ENCODE results near the gene ZBTB33. TPM values are rescaled to one million over a fixed set of nuclear protein-coding genes. Genes with fewer than 3 reads are reported as not detected.

Gene ZBTB33
- total and polyA plus RNA-seq, 2 experiments from 2014 or later: 3.9 to 14.0 TPM

GRCh38 chrX:120269373-120270035 is 18.9 kb downstream of the ZBTB33 start (continued):
- TF ChIP-seq, protein P1, sequence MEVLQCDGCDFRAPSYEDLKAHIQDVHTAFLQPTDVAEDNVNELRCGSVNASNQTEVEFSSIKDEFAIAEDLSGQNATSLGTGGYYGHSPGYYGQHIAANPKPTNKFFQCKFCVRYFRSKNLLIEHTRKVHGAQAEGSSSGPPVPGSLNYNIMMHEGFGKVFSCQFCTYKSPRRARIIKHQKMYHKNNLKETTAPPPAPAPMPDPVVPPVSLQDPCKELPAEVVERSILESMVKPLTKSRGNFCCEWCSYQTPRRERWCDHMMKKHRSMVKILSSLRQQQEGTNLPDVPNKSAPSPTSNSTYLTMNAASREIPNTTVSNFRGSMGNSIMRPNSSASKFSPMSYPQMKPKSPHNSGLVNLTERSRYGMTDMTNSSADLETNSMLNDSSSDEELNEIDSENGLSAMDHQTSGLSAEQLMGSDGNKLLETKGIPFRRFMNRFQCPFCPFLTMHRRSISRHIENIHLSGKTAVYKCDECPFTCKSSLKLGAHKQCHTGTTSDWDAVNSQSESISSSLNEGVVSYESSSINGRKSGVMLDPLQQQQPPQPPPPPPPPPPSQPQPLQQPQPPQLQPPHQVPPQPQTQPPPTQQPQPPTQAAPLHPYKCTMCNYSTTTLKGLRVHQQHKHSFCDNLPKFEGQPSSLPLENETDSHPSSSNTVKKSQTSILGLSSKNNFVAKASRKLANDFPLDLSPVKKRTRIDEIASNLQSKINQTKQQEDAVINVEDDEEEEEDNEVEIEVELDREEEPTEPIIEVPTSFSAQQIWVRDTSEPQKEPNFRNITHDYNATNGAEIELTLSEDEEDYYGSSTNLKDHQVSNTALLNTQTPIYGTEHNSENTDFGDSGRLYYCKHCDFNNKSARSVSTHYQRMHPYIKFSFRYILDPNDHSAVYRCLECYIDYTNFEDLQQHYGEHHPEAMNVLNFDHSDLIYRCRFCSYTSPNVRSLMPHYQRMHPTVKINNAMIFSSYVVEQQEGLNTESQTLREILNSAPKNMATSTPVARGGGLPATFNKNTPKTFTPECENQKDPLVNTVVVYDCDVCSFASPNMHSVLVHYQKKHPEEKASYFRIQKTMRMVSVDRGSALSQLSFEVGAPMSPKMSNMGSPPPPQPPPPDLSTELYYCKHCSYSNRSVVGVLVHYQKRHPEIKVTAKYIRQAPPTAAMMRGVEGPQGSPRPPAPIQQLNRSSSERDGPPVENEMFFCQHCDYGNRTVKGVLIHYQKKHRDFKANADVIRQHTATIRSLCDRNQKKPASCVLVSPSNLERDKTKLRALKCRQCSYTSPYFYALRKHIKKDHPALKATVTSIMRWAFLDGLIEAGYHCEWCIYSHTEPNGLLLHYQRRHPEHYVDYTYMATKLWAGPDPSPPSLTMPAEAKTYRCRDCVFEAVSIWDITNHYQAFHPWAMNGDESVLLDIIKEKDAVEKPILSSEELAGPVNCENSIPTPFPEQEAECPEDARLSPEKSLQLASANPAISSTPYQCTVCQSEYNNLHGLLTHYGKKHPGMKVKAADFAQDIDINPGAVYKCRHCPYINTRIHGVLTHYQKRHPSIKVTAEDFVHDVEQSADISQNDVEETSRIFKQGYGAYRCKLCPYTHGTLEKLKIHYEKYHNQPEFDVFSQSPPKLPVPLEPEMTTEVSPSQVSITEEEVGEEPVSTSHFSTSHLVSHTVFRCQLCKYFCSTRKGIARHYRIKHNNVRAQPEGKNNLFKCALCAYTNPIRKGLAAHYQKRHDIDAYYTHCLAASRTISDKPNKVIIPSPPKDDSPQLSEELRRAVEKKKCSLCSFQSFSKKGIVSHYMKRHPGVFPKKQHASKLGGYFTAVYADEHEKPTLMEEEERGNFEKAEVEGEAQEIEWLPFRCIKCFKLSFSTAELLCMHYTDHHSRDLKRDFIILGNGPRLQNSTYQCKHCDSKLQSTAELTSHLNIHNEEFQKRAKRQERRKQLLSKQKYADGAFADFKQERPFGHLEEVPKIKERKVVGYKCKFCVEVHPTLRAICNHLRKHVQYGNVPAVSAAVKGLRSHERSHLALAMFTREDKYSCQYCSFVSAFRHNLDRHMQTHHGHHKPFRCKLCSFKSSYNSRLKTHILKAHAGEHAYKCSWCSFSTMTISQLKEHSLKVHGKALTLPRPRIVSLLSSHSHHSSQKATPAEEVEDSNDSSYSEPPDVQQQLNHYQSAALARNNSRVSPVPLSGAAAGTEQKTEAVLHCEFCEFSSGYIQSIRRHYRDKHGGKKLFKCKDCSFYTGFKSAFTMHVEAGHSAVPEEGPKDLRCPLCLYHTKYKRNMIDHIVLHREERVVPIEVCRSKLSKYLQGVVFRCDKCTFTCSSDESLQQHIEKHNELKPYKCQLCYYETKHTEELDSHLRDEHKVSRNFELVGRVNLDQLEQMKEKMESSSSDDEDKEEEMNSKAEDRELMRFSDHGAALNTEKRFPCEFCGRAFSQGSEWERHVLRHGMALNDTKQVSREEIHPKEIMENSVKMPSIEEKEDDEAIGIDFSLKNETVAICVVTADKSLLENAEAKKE (CRISPR knock-in tag; IDR thresholded peaks at IDR 0.05): no peak
- TF ChIP-seq EZH2phosphoT487 (IDR thresholded peaks at IDR 0.05; ENCODE audit: unreplicated experiment): no peak
- no peak for TF ChIP-seq STAT1 (IDR thresholded peaks at IDR 0.05; ENCODE audit: unreplicated experiment)
- no peak for TF ChIP-seq CREB1 (CRISPR knock-in tag; IDR thresholded peaks at IDR 0.05; ENCODE audit: low read depth)
- TF ChIP-seq JUNB (IDR thresholded peaks at IDR 0.05; ENCODE audit: unreplicated experiment): no peak
- TF ChIP-seq POLR2AphosphoS5 (IDR thresholded peaks at IDR 0.05; ENCODE audit: low read depth): no peak
- no peak for TF ChIP-seq CTCF (conservative IDR thresholded peaks at IDR 0.05; ENCODE audit: low read depth in 2 of 2)

- DNase-seq (ENCODE audit: low spot score) (no peak), ATAC-seq (no peak)
- Histone ChIP-seq H2AFZ (no peak overlapping the region), H3K4me2 (no peak overlapping the region), H4K20me1 (replicated peaks; ENCODE audit: insufficient read depth) (no peaks in the 10 kb centered on the region), H3F3A (replicated peaks; ENCODE audit: low read depth) (no peaks in the 10 kb centered on the region), H3K4me3 (no peak overlapping the region), H3K27ac (ENCODE audit: low read depth) (no peak overlapping the region), H3K27me3 (ENCODE audit: insufficient read depth) (peaks cover 16% of the 10 kb centered on the region; the same call in 1 of the 2 replicates), H3K36me3 (ENCODE audit: insufficient read depth) (no peaks in the 10 kb centered on the region), H3K4me1 (ENCODE audit: insufficient read depth) (peaks cover 7% of the 10 kb centered on the region; the same call in 1 of the 2 replicates), H3K9me2 (ENCODE audit: insufficient read depth) (no peaks in the 10 kb centered on the region), H3K79me2 (replicated peaks; ENCODE audit: insufficient read depth) (no peaks in the 10 kb centered on the region)
- Mint-ChIP-seq H3K27ac (no peak overlapping the region), H3K36me3 (ENCODE audit: low read depth) (no peaks in the 10 kb centered on the region), H3K27me3 (ENCODE audit: insufficient read depth, low read depth, poor library complexity) (peaks cover 7% of the 10 kb centered on the region), H3K4me3 (no peak overlapping the region), H3K4me1 (peaks cover 19% of the 10 kb centered on the region), H3K9me3 (no peaks in the 10 kb centered on the region)
- TF ChIP-seq ZNF331 (CRISPR knock-in tag; IDR thresholded peaks at IDR 0.05; ENCODE audit: low read depth) (no peak), POLR2AphosphoS5 (IDR thresholded peaks at IDR 0.05; ENCODE audit: low read depth) (no peak), EZH2phosphoT487 (IDR thresholded peaks at IDR 0.05; ENCODE audit: unreplicated experiment) (no peak), ZNF114 (CRISPR knock-in tag; IDR thresholded peaks at IDR 0.05) (no peak), EZH2 (IDR thresholded peaks at IDR 0.05; ENCODE audit: low read depth, unreplicated experiment) (no peak), NANOG (IDR thresholded peaks at IDR 0.05; ENCODE audit: borderline replicate concordance) (no peak), JUNB (IDR thresholded peaks at IDR 0.05; ENCODE audit: unreplicated experiment) (no peak), CTCF (conservative IDR thresholded peaks at IDR 0.05; ENCODE audit: low read depth in 2 of 2) (no peak)
These were observed 20.0 kb downstream of the ZBTB33 start for GRCh38 chrX:120270567-120270966.

All from GM23338 (cell line).